CD4-positive, alpha-beta T cell (primary cell): ENCODE measurements around the gene PGR. TPM values are rescaled to one million over a fixed set of nuclear protein-coding genes. Genes with fewer than 3 reads are reported as not detected.

ENCODE experiments used
- ATAC-seq: fragments of 200-7000 bp; cut with Tn5 transposase; one replicate; pipeline ENCODE4 v1.10.0; 2022; ENCODE audit warnings: mild to moderate bottlenecking; ENCODE audit not compliant: poor library complexity
- CTCF ChIA-PET: fragments of 350-600 bp; sonication (Branson Sonifier 250); formaldehyde crosslinking; loops from one replicate; lab custom pipeline; 2021; ENCODE audit warnings: antibody characterized with exemption, inconsistent platforms; lab: Charles Lee
- POLR2A ChIA-PET: fragments of 350-600 bp; sonication (Branson Sonifier 250); formaldehyde crosslinking; loops from one replicate; lab custom pipeline; 2021; ENCODE audit warnings: antibody characterized with exemption, inconsistent platforms; lab: Charles Lee
- DNase-seq, 14 experiments: peaks; one replicate each; pipeline ENCODE4 v3.0.0-alpha.2; 2013 to 2020; ENCODE audit warnings: mixed read lengths in 2 of 14
- H3K27ac ChIP-seq, 2 donors: one replicate each; pipeline versions ENCODE4 v1.5.1 to v1.7.0; 2013; ENCODE audit warnings: low read length in 2 of 2, low read depth in 1 of 2, mild to moderate bottlenecking in 1 of 2
- H3K27me3 ChIP-seq, 2 experiments: 1 replicate in 1 of 2; 2 replicates in 1 of 2; pipeline versions ENCODE4 v1.6.1 to v1.7.0; 2013; ENCODE audit warnings: low read length in 2 of 2, control low read depth in 1 of 2, mild to moderate bottlenecking in 1 of 2, moderate library complexity in 1 of 2; ENCODE audit not compliant: insufficient read depth in 2 of 2, control insufficient read depth in 1 of 2
- H3K36me3 ChIP-seq: one replicate; pipeline ENCODE4 v1.6.1; 2013; ENCODE audit warnings: low read length, control low read depth; ENCODE audit not compliant: insufficient read depth
- H3K4me1 ChIP-seq: one replicate; pipeline ENCODE4 v1.6.1; 2013; ENCODE audit warnings: low read length, control low read depth; ENCODE audit not compliant: insufficient read depth
- H3K4me3 ChIP-seq: one replicate; pipeline ENCODE4 v1.5.1; 2013; ENCODE audit warnings: mild to moderate bottlenecking, low read length, moderate library complexity
- H3K9me3 ChIP-seq, 2 experiments: 1 replicate in 1 of 2; 2 replicates in 1 of 2; pipeline versions ENCODE4 v1.6.1 to v1.7.0; 2013; ENCODE audit warnings: low read length in 2 of 2, mild to moderate bottlenecking in 2 of 2, control low read depth in 1 of 2, moderate library complexity in 1 of 2; ENCODE audit not compliant: control insufficient read depth in 1 of 2, insufficient read depth in 1 of 2
- H3K27ac Mint-ChIP-seq: one replicate; pipeline ENCODE4 v1.8.0; 2020; ENCODE audit warnings: mixed read lengths
- H3K27me3 Mint-ChIP-seq: one replicate; pipeline ENCODE4 v1.8.0; 2021; ENCODE audit warnings: mixed read lengths
- H3K36me3 Mint-ChIP-seq: one replicate; pipeline ENCODE4 v1.8.0; 2021; ENCODE audit warnings: low read depth, mixed read lengths
- H3K4me1 Mint-ChIP-seq: one replicate; pipeline ENCODE4 v1.8.0; 2021; ENCODE audit warnings: low read depth, mixed read lengths
- H3K4me3 Mint-ChIP-seq: one replicate; pipeline ENCODE4 v1.8.0; 2020; ENCODE audit warnings: mild to moderate bottlenecking, mixed read lengths
- H3K9me3 Mint-ChIP-seq: one replicate; pipeline ENCODE4 v1.8.0; 2020; ENCODE audit warnings: mixed read lengths
- CTCF ChIP-seq: fragments of 200-600 bp; IDR thresholded peaks from one replicate; pipeline ENCODE4 v1.8.0; 2022; ENCODE audit warnings: antibody characterized with exemption, mild to moderate bottlenecking
- intact Hi-C, 2 experiments: fragments of 100-400 bp; cut with DNase I in 1 of 2; cut with micrococcal nuclease in 1 of 2; formaldehyde crosslinking; loops; one replicate each; pipeline versions ENCODE4 v1.15.1 to v1.9.0; 2023 to 2025; cut with DNase I, micrococcal nuclease
- total RNA-seq, 174 experiments: library from RNA in 2 of 174; stranded (reverse) in 2 of 174; gene quantifications; one replicate each; pipeline ENCODE4 v1.2.3 and lab custom pipeline; 2021 to 2026

PGR gene
- total RNA-seq, 2 experiments from 2014 or later = not detected

GRCh38 chr11:101100601-101101000 is 29.0 kb downstream of the PGR start:
- DNase-seq (no peak), ATAC-seq (no peak)
- CTCF ChIA-PET = no interaction called here
- TF ChIP-seq CTCF = no peak
- Mint-ChIP-seq H3K36me3 (no peaks in the 10 kb centered on the region), H3K27me3 (no peaks in the 10 kb centered on the region), H3K4me1 (no peaks in the 10 kb centered on the region), H3K27ac (no peak overlapping the region), H3K9me3 (peaks cover 3% of the 10 kb centered on the region), H3K4me3 (no peak overlapping the region)
- Histone ChIP-seq H3K4me1 (no peaks in the 10 kb centered on the region), H3K9me3 (peaks cover 0 to 7% of the 10 kb centered on the region in 2 experiments), H3K36me3 (no peaks in the 10 kb centered on the region), H3K27me3 (no peaks in the 10 kb centered on the region), H3K27ac (no peak overlapping the region), H3K4me3 (no peak overlapping the region)
- POLR2A ChIA-PET = no interaction called here
- intact Hi-C loops = no loop called here

- peaks cover 8% of the 10 kb centered on the region for H3K9me3 Mint-ChIP-seq
- ATAC-seq = no peak
Observed at GRCh38 chr11:101096036-101096704, 33.4 kb downstream of the PGR start.

GRCh38 chr11:101091781-101092180 is 37.8 kb downstream of the PGR start:
- intact Hi-C loops = no loop called here
- H3K36me3 ChIP-seq = no peaks in the 10 kb centered on the region
- no peak overlapping the region for H3K27ac ChIP-seq
- POLR2A ChIA-PET = no interaction called here
- no peak overlapping the region for H3K4me3 ChIP-seq
- H3K27me3 ChIP-seq = no peaks in the 10 kb centered on the region
- Mint-ChIP-seq H3K36me3 (no peaks in the 10 kb centered on the region), H3K4me1 (no peaks in the 10 kb centered on the region), H3K27me3 (no peaks in the 10 kb centered on the region), H3K9me3 (peaks cover 10% of the 10 kb centered on the region), H3K4me3 (no peak overlapping the region), H3K27ac (no peak overlapping the region)
- CTCF ChIA-PET = no interaction called here
- H3K9me3 ChIP-seq = peaks cover 0 to 9% of the 10 kb centered on the region in 2 experiments
- no peak for TF ChIP-seq CTCF
- no peaks in the 10 kb centered on the region for H3K4me1 ChIP-seq
- DNase-seq = no peak
- no peak for ATAC-seq

More at GRCh38 chr11:101096036-101096704, 33.4 kb downstream of the PGR start:
- Histone ChIP-seq H3K27me3 (no peaks in the 10 kb centered on the region), H3K4me3 (no peak overlapping the region), H3K9me3 (peaks cover 0 to 8% of the 10 kb centered on the region in 2 experiments), H3K36me3 (no peaks in the 10 kb centered on the region), H3K4me1 (no peaks in the 10 kb centered on the region), H3K27ac (no peak overlapping the region)
- no peak for DNase-seq
- Mint-ChIP-seq H3K27ac (no peak overlapping the region), H3K4me1 (no peaks in the 10 kb centered on the region), H3K27me3 (no peaks in the 10 kb centered on the region), H3K36me3 (no peaks in the 10 kb centered on the region), H3K4me3 (no peak overlapping the region)
- CTCF ChIA-PET = no interaction called here
- intact Hi-C loops = no loop called here
- POLR2A ChIA-PET = no interaction called here
- no peak for TF ChIP-seq CTCF
